ENCODE measurements around the gene ASIC2.
"Not testable (repeated sequence)": the region's sequence is repeated elsewhere in the genome, so short reads cannot be mapped to it uniquely, and the experiment has no call there.

The ASIC2 gene

DNA sequence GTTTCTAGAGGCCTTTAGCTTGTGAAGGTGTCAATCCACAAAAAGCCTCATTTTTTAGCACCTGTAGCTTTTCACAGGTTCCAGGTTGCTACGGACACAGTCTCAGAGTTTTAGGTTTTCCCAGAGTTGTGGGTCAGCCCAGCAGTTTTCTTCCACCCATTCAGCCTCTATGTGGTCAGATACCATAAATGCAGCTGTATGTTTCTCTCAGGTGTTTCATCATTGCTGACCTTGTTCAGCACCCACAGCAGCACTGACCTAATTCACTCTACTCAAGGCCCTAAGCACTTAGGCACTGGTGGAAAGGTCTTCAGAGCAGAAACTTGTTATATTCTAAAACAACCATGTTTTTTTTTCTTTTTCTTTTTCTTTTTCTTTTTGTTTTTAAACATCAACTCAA is 316.5 kb downstream of the ASIC2 start:
- TF ChIP-seq, protein P1, sequence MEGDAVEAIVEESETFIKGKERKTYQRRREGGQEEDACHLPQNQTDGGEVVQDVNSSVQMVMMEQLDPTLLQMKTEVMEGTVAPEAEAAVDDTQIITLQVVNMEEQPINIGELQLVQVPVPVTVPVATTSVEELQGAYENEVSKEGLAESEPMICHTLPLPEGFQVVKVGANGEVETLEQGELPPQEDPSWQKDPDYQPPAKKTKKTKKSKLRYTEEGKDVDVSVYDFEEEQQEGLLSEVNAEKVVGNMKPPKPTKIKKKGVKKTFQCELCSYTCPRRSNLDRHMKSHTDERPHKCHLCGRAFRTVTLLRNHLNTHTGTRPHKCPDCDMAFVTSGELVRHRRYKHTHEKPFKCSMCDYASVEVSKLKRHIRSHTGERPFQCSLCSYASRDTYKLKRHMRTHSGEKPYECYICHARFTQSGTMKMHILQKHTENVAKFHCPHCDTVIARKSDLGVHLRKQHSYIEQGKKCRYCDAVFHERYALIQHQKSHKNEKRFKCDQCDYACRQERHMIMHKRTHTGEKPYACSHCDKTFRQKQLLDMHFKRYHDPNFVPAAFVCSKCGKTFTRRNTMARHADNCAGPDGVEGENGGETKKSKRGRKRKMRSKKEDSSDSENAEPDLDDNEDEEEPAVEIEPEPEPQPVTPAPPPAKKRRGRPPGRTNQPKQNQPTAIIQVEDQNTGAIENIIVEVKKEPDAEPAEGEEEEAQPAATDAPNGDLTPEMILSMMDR (IDR thresholded peaks at IDR 0.05; ENCODE audit: low read depth, low read length), result no peak
- H3K4me3 ChIP-seq (ENCODE audit: low read depth, low read length), result no peak overlapping the region

DNA sequence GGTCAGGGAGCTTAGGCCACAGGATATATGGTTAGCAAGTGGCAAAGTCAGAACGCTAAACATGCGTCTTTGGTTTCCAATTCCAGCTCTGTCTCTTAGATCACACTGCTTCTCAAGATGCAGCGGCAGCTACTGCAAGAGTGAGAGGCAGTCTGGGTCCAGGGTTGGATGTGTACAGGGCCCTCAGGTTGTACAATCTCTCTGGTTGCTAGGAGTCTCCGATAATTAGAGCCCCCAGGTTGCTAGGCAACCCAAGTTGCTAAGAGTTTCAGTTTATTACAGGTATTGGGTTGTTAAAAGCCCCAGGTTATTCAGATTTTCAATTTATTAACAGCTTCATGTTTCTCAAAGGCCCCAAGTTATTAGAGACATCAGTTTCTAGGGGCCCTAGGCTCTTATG is 317.0 kb downstream of the ASIC2 start:
- H3K4me3 ChIP-seq (ENCODE audit: low read depth, low read length), result no peak overlapping the region
- TF ChIP-seq, protein P1 (IDR thresholded peaks at IDR 0.05; ENCODE audit: low read depth, low read length), result no peak

DNA sequence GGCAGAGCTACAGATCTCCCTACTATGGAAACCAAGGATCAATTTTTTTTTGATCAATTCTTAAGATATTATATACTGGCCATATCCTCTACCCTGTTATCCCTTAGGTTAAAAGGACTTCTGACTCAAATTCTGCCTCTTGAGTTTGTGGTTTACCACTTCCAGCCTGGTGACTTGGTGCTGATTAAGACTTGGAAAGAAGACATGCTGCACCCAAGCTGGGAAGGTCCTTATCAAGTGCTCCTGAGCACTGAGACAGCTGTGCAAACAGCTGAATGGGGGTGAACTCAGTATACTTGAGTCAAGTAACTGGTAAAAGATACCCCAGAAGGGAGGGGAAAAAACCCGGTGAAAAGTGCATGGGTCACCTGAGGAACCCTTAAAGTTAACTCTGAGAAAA is 321.9 kb downstream of the ASIC2 start:
- TF ChIP-seq, protein P1 (IDR thresholded peaks at IDR 0.05; ENCODE audit: low read depth, low read length), result no peak
- H3K4me3 ChIP-seq (ENCODE audit: low read depth, low read length), result no peak overlapping the region

DNA sequence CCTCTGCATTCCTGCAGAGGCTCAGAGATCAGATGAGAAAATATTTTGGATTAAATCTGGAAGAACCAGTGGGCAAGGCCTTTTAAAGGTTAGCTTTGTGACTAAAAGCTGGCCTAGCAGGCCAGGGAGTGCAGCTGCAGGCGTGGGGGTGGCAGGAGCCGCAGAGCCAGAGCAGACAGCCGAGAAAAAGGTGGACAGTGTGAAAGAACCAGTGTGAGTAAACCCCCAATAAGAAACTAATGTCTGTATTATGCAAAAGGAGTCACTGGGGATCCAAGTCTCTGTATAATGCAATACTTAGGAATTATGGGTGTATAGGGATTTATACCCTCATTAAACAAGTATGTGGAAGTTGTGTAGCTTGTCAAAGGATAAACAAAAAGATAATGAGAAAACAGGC is 322.8 kb downstream of the ASIC2 start:
- H3K4me3 ChIP-seq (ENCODE audit: low read depth, low read length), result no peak overlapping the region
- TF ChIP-seq, protein P1 (IDR thresholded peaks at IDR 0.05; ENCODE audit: low read depth, low read length), result no peak

DNA sequence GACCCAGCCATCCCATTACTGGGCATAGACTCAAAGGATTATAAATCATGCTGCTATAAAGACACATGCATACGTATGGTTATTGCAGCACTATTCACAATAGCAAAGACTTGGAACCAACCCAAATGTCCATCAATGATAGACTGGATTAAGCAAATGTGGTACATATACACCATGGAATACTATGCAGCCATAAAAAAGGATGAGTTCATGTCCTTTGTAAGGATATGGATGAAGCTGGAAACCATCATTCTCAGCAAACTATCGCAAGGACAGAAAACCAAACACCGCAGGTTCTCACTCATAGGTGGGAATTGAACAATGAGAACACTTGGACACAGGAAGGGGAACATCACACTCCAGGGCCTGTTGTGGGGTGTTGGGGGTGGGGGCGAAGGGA is 323.9 kb downstream of the ASIC2 start:
- H3K4me3 ChIP-seq (ENCODE audit: low read depth, low read length), result not testable (repeated sequence)

DNA sequence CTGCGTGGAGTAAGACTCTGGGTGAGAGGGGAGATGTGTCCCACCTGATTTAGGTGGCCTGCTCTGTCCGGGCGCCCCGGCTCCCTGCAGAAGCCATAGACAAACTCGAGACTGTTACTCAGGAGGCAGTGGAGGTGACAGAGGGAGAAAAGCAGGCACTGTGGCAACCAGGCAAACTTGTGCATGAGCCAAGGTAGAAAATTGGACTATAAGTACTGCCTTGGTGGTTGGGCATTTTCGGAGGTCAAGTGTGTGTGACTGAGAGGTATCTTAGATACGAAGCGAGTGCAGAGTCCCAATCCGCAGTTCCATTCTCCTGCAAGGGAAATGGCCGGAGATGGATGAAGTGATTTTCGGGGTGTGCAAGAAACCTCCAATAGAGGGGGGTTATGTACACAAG is 328.6 kb downstream of the ASIC2 start:
- H3K4me3 ChIP-seq (ENCODE audit: low read depth, low read length), result no peak overlapping the region
- TF ChIP-seq, protein P1 (IDR thresholded peaks at IDR 0.05; ENCODE audit: low read depth, low read length), result no peak
